ENCODE measurements around the gene BCL3.

DNA sequence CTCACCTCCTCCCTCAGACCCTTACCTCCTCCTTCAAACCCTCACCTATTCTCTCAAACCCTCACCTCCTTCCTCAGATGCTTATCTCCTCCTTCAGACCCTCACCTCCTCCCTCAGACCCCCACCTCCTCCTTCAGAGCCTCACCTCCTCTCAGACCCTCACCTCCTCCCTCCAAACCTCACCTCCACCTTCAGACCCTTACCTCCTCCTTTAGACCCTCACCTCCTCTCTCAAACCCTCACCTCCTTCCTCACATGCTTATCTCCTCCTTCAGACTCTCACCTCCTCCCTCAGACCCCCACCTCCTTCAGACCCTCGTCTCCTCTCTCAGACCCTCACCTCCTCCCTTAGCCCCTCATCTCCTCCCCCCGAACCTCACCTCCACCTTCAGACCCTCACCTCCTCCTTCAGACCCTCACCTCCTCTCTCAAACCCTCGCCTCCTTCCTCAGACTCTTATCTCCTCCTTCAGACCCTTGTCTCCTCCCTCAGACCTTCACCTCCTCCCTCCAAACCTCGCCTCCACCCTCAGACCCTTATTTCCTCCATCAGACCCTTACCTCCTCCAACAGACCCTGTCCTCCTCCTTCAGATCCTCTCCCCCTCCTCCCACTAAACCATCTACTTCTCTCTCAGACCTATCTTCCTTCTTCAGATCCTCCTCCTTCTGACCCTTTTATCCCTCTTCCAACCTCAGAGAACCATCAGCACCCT lies 2.5 kb upstream of the BCL3 start:
- TF ChIP-seq EP300 (IDR thresholded peaks at IDR 0.05) (no peak), POLR2A (IDR thresholded peaks at IDR 0.05) (no peak)
- TF ChIP-seq, protein P1, sequence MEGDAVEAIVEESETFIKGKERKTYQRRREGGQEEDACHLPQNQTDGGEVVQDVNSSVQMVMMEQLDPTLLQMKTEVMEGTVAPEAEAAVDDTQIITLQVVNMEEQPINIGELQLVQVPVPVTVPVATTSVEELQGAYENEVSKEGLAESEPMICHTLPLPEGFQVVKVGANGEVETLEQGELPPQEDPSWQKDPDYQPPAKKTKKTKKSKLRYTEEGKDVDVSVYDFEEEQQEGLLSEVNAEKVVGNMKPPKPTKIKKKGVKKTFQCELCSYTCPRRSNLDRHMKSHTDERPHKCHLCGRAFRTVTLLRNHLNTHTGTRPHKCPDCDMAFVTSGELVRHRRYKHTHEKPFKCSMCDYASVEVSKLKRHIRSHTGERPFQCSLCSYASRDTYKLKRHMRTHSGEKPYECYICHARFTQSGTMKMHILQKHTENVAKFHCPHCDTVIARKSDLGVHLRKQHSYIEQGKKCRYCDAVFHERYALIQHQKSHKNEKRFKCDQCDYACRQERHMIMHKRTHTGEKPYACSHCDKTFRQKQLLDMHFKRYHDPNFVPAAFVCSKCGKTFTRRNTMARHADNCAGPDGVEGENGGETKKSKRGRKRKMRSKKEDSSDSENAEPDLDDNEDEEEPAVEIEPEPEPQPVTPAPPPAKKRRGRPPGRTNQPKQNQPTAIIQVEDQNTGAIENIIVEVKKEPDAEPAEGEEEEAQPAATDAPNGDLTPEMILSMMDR (IDR thresholded peaks at IDR 0.05), result no peak
